HG03521 (cell line): ENCODE data around the gene MBTPS2.
"Not testable (repeated sequence)": the region's sequence is repeated elsewhere in the genome, so short reads cannot be mapped to it uniquely, and the experiment has no call there.

Experiments
- ATAC-seq: cut with Tn5 transposase; IDR thresholded peaks from one replicate; pipeline ENCODE4 v1.9.1; 2021; ENCODE audit warnings: mild to moderate bottlenecking, moderate library complexity; ENCODE audit not compliant: unreplicated experiment

Gene MBTPS2

GRCh38 chrX:21855937-21856415, 16.6 kb downstream of the MBTPS2 start, which contains the start of gene YY2:
Gene YY2, plus strand, starts transcription at chrX:21855987. Its CDS starts 498 bp downstream, at chrX:21856485.
- no peak for ATAC-seq

- no peak for ATAC-seq
These were observed 17.1 kb downstream of the MBTPS2 start for GRCh38 chrX:21856504-21856903.

GRCh38 chrX:21863241-21863640, 23.8 kb downstream of the MBTPS2 start:
- ATAC-seq, result no peak

GRCh38 chrX:21865436-21865835, 26.0 kb downstream of the MBTPS2 start:
- ATAC-seq, result no peak

GRCh38 chrX:21870494-21870893, 31.1 kb downstream of the MBTPS2 start:
- ATAC-seq, result no peak

- ATAC-seq, result no peak
These were observed 33.8 kb downstream of the MBTPS2 start for GRCh38 chrX:21873063-21873775.

GRCh38 chrX:21874182-21874581, 34.8 kb downstream of the MBTPS2 start:
- not testable (repeated sequence) for ATAC-seq

- ATAC-seq, result no peak
These were observed 35.6 kb downstream of the MBTPS2 start for GRCh38 chrX:21875013-21875412.

GRCh38 chrX:21881881-21882574, 42.6 kb downstream of the MBTPS2 start:
- no peak for ATAC-seq

- ATAC-seq, result no peak
These were observed 43.8 kb downstream of the MBTPS2 start for GRCh38 chrX:21883258-21883657.

GRCh38 chrX:21885568-21885967, 46.2 kb downstream of the MBTPS2 start:
- no peak for ATAC-seq

GRCh38 chrX:21905313-21905712, 65.9 kb downstream of the MBTPS2 start:
- ATAC-seq, result no peak

GRCh38 chrX:21905953-21906352, 66.5 kb downstream of the MBTPS2 start:
- no peak for ATAC-seq

- ATAC-seq, result no peak
These were observed 67.8 kb downstream of the MBTPS2 start for GRCh38 chrX:21907260-21907659.

GRCh38 chrX:21911481-21911880, 72.1 kb downstream of the MBTPS2 start:
- ATAC-seq, result no peak

GRCh38 chrX:21912220-21912619, 72.8 kb downstream of the MBTPS2 start:
- ATAC-seq, result no peak

GRCh38 chrX:21912989-21913388, 73.6 kb downstream of the MBTPS2 start:
- no peak for ATAC-seq

GRCh38 chrX:21926116-21926515, 86.7 kb downstream of the MBTPS2 start:
- ATAC-seq, result no peak

GRCh38 chrX:21926527-21927278, 87.3 kb downstream of the MBTPS2 start:
- ATAC-seq, result no peak

GRCh38 chrX:21929209-21929608, 89.8 kb downstream of the MBTPS2 start:
- ATAC-seq, result no peak

- no peak for ATAC-seq
These were observed 91.6 kb downstream of the MBTPS2 start for GRCh38 chrX:21930986-21931385.
